NCI-H1048 (cell line): ENCODE measurements around the gene GCC1.

Experiments
- DNase-seq: peaks from one replicate; lab custom pipeline; 2025; lab: John Stamatoyannopoulos, UW

Gene GCC1

DNA sequence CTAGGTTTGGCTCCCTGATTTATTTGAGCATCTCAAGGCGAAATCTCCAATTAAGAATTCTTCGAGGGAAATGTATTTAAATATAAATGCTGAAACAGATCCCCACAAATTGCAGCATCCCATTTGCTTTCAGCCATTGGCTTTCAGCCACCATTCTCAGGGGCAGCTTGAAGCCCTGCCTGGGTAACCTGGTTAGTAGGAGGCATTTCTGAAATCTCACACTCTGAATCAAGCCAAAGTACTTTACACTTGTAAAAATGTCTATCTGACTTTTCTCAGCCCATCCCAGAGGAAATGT is 49.1 kb downstream of the GCC1 start:
- no peak for DNase-seq

- no peak for DNase-seq
Observed at GRCh38 chr7:127535546-127536393, 49.6 kb downstream of the GCC1 start.

DNA sequence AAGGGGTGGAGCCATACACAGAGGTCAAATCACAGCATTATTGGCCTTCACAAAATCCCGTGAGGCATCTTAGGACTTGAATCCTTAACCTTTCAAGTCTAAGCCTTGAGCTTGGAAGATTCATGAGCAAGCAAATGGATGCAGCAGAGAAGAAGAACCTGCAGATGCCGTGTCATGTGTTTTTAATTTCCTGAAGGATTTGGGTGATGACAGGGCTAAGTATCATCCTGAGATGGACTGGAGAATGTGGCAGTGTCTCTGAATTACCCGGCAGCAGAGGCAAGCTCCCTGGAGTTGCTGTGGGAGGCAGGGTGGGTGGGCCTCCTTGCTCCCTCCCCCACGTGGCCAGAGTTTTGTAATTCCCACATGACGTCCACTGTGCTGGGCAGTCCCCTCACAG is 50.8 kb downstream of the GCC1 start:
- DNase-seq = no peak

DNA sequence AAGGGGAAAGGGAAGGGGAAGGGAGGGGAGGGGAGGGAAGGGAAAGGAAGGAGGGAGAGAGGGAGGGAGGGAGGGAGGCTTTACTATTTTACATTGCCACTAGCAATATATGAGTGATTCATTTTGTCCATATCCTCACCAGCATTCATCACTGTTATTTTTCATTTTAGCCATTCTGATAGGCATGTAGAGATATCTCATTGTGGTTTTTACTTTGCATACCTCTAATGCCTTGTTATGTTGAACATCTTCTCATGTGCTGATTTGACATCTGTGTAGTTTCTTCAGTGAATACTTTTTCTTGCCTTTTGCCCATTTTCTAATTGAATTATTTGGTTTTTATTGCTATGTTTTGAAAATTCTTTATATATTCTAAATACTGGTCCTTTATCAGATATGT is 52.7 kb downstream of the GCC1 start:
- DNase-seq = no peak

- DNase-seq = no peak
Observed at GRCh38 chr7:127532151-127532550, 53.2 kb downstream of the GCC1 start.
